Kasumi-1 (cell line): Measurements from ENCODE around the gene ADGRB2.

Experiments used
- DNase-seq, 2 experiments: peaks; one replicate each; lab custom pipeline; 2025; lab: John Stamatoyannopoulos, UW

Gene ADGRB2

DNA sequence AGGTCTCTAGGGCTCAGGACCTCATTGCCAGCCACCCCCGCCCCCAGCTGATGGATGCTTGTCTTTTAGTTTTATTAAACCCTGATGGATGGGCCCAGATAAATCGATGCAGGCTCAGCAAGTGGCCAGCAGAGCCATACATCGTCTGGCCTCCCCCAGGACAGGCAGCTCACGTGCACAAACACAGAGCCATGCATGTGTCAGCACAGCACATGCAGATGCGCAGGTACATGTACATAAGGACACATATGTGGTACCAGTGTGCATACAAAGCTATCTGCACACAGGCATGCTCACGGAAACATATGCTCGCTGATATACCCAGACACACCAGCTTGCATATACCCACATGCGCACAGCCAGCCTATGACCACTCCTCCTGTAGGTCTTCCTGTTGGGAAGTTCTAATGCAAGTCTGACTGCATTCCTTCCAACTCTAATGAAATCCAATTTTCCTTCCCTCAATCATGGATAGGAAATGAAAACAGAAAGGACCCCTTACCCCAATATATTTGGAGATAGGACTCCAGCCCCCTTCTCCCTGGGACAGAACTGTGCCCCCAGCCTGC is 61.2 kb downstream of the ADGRB2 start:
- no peak for DNase-seq

DNA sequence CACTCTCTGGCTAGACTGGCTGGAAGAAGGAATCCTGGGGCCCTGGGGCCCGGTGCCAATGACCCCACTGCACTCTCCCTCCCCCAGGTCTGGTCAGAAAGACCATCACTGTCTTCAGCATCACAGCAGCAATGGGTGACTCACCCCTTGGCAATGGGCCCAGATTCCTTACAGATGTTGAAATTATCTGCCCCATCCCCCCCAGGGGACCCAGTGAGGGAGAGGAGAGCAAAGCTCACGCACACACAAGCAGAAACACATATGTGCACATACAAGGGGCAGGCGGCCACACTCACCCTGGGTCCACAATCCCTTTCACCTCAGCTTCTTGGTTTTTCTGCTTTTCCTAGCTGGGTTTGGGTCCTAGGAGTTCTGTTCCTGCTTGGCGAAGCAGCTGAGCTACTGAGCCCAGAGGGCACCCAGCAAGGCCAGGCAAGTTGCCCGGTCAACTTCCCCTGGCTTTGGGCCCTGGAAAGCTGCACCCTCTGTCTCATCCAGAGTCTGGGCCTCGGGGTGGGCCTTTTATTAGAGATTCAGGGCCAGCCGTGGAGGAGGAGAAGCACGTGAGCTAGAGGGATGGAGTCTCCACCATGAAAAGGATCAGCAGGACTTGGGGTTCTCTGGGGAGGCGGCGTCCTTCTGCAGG is 62.9 kb downstream of the ADGRB2 start:
- no peak for DNase-seq

DNA sequence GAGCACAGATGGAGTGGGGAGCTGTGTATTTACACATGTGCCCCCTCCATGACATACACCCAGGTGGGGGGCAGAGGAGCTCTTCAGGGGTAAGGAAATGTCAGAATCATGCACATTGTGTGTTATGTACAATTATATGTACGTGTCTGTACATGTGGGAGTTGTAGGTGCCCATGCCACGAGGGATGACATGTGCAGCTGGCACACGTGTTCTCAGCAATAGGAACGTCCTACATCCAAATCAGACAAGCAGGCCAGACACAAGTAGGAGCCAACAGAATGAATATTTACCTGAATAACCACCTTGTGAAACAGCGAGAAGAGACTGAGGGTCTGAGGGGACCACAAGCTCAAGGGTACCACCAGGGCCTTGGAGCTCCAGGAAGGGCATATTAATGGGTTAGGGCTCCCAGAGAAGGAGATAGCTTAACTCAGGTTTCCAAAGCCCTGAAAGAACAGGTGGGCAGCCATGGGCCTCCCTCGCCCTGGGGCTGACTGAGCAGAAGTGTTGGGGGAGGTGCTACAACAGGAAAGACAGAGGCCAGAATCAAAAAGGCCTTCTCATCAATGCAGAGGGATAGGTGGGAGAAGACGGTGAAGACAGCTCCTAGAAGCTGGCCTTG is 63.6 kb downstream of the ADGRB2 start:
- DNase-seq = no peak

DNA sequence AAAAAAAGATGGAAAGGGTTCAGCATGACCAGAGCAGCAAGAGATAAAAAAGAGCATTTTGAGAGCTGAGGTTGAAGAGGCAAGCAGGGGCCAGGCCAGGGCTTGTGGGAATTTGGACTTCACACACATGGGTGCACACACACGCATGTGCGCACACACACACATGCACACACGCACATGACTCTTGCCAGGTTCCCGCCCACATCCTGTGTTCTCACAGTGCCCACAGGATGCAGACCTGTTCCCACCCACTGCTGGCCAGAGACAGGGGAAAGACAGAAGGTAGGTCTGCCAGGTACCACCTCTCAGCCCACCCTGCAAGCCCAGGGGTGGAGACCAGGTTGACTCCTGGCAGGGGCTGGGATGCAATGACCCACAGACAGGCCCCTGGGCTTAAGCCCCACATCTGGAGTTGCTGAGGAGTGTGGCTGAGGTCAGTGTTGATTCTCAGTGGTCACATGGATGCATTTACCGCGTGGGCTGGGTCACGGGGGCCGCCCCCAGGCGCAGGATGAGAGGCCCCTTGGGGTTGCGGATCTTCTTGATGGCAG is 64.7 kb downstream of the ADGRB2 start:
- no peak for DNase-seq

DNA sequence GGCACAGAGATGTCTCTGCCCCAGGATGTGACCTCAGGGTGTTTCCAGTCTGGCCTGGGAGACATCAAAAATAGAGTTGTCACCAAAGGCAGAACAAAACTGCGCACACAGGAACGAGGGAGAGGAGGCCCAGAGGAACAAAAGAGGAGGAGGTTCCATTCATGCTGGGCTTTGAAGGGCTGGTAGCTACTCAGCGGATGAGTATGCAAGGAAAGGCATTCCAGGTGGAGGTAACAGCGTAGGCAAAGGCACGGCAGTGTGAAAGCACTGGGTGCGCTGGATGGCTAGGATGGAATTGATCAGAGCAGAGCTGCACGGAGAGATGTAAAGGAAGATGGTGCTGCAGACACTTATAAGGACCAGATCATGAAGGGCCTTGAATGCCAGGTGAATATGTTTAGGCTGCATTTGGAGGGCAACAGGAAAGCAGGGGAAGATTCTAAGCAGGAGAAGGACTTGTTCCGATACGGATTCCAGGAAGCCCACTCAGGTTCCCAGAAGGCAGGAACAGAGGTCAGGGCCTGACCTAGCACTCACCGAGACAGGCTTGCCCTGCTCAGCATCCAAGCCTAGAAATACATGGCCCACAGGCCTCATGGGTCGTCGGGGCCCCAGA is 66.7 kb downstream of the ADGRB2 start:
- no peak for DNase-seq

GRCh38 chr1:31696242-31696641 is 67.9 kb downstream of the ADGRB2 start:
- no peak for DNase-seq

GRCh38 chr1:31695327-31695726 is 68.8 kb downstream of the ADGRB2 start:
- no peak for DNase-seq

GRCh38 chr1:31694964-31695313 is 69.2 kb downstream of the ADGRB2 start:
- no peak for DNase-seq

GRCh38 chr1:31694069-31694963 is 69.8 kb downstream of the ADGRB2 start:
- no peak for DNase-seq

DNA sequence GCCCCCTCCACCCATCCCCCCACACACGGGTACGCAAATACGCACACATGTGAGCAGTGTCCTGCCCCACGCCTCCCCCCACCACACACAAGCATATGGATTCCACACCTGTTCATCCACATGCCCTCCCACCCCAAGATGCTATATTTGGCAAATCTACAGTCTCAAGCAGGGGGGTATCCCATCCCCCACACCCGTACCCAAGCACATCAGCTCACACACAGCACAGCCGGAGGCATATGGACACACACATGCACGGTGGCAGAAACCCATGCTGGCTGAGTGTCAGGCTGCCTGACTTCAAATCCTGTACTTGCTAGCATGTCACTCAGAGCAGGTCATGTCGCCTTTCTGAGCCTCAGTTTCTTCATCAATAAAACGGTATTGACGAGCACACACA is 70.9 kb downstream of the ADGRB2 start:
- DNase-seq = no peak

GRCh38 chr1:31691951-31692350 is 72.2 kb downstream of the ADGRB2 start:
- DNase-seq = no peak

DNA sequence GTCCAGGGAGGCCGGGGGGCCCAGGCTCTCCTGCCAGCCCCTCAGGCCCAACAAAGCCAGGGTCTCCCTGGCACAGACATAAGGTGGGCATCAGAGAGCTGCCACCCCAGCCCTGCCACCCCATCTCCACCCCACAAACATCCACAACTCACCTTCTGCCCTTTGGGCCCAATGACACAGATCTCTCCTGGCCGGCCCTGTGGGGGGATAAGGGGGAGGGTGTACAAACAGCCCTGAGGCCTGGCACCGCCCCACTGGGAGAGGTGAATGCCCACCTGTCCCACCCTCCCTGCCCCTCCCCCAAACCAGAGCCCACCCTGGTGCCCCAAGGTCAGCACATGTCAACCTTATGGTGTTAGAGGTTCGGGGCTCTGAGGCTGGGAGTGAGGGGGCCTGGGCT is 72.7 kb downstream of the ADGRB2 start:
- no peak for DNase-seq

DNA sequence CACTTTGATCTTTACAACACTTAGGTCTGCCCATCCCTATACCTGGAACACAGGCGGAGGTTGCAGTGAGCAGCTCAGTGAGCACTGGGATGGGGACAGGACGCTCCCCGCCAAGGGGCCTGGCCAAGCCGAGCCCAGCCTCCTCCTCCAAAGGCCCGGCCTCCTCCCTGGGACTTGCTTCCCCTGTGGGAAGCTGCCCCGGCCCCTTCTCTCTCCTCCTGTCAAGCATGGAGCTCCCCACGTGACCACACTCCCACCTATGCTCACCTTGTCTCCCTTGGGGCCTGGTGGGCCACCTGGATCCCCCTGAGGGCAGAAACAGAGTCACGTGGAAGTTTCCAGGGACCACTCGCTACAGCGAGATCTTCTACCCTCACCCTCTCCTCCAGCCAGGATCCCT is 73.2 kb downstream of the ADGRB2 start:
- no peak for DNase-seq

GRCh38 chr1:31689854-31690253 is 74.3 kb downstream of the ADGRB2 start:
- no peak for DNase-seq

- DNase-seq = no peak
These were observed 74.8 kb downstream of the ADGRB2 start for GRCh38 chr1:31689379-31689778.

- DNase-seq = no peak
These were observed 75.8 kb downstream of the ADGRB2 start for GRCh38 chr1:31688233-31688918.

- no peak for DNase-seq
These were observed 76.5 kb downstream of the ADGRB2 start for GRCh38 chr1:31687601-31688000.

DNA sequence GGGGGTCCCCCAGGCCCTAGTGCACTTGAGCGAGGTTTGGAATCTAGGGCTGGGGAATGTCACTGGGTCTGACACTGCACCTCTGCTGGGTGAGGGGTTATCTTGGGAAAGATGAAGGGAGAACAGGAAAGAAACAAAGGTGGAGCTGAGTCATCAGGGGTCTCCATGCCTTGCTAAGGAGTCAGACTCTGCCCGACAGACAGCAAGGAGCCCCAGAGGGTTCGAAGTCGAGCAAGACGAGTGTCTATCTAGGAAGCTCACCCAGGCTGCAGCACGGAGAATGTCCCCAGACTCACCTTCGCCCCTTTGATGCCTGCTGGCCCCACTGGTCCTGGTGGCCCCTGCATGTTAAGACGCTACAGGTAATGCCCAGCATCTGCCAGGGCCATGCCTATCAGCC is 78.3 kb downstream of the ADGRB2 start:
- no peak for DNase-seq

- DNase-seq = no peak
These were observed 80.1 kb downstream of the ADGRB2 start for GRCh38 chr1:31683997-31684396.

DNA sequence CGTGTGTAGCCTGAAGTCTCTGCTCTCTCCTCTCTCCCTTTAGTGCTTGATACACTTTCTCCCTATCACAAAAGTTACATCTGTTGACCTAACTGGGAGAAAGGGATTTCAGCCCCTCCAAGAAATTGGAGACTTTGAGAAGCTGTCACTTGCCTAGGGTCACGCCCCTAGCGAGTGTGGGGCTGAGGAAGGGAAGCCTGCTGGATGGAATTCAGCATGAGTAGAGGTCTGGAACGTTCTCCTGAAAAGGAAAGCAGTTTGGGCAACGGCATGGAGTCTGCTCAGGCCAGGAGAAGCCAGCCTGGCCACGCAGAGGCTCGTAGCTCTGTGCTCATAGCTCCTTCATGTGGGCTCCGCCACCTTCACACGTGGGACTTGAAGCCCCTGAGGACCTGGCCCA is 82.7 kb downstream of the ADGRB2 start:
- DNase-seq = no peak

DNA sequence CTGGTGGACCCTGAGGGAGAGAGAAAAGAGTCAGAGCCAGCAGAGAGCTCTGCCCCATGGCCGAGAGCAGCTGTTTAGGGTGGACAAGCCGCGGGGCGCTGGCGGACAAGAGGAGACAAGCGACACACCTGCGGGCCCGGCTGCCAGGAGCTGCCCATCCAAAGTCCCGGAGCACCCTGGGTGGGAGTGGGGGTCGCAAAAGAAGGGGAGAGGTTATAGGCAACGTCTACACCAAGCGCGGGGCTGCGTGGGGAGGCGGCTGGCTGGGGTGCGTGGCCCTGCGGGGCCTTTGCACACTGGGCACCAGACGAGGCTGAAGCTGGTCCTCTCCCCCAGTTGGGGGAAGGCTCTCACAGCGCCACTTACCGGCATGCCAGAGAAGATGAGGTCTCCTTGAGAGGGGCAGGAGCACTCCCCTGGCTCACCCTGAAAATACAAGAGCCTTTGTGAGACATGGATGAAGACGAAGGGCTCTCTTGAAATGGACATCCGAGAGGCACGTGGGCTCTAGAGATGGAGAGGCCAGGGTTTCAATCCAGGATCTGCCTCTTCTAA is 84.4 kb downstream of the ADGRB2 start:
- DNase-seq = no peak
